IMR-90 (cell line): ENCODE results near the gene PRKACB. TPM values are rescaled to one million over a fixed set of nuclear protein-coding genes. Genes with fewer than 3 reads are reported as not detected.

Experiments
- ATAC-seq: fragments of 200-7000 bp; cut with Tn5 transposase; 2 replicates; pipeline ENCODE4 v1.9.1; 2020; ENCODE audit warnings: low read depth, mild to moderate bottlenecking, moderate library complexity
- BruUV-seq: library from RNA; stranded (reverse); fragments of 400-500 nt; replicated peaks from 2 replicates; lab custom pipeline; 2021; lab: Mats Ljungman, UMichigan
- CTCF ChIA-PET: fragments of 300-600 bp; formaldehyde crosslinking; extraction: SDS; loops from one replicate; lab custom pipeline; 2021; ENCODE audit warnings: antibody characterized with exemption; lab: Yijun Ruan, JAX
- POLR2A ChIA-PET: fragments of 300-600 bp; sonication (Branson Sonifier 250); formaldehyde crosslinking; loops from one replicate; lab custom pipeline; 2022; ENCODE audit warnings: antibody characterized with exemption; ENCODE audit not compliant: unreplicated experiment; lab: Charles Lee
- DNase-seq: peaks from one replicate; pipeline ENCODE4 v3.0.0; 2013
- H2AFZ ChIP-seq: replicated peaks from 2 replicates; pipeline ENCODE3; 2013; ENCODE audit warnings: low read length, mild to moderate bottlenecking; ENCODE audit not compliant: poor library complexity
- H2AK5ac ChIP-seq: 2 replicates; pipeline ENCODE4 v1.6.1; 2013; ENCODE audit warnings: low read depth, low read length, inconsistent platforms
- H2AK9ac ChIP-seq: replicated peaks from 2 replicates; pipeline ENCODE3; 2013; ENCODE audit warnings: mild to moderate bottlenecking, low read depth, low read length, moderate library complexity; ENCODE audit not compliant: poor library complexity
- H2BK120ac ChIP-seq: 2 replicates; pipeline ENCODE4 v1.6.1; 2013; ENCODE audit warnings: low read depth, low read length, inconsistent platforms
- H2BK15ac ChIP-seq: 3 replicates; pipeline ENCODE4 v1.6.1; 2013; ENCODE audit warnings: low read depth, low read length, inconsistent platforms
- H2BK20ac ChIP-seq: 2 replicates; pipeline ENCODE4 v1.6.1; 2013; ENCODE audit warnings: low read depth, mild to moderate bottlenecking, inconsistent platforms, low read length, moderate library complexity
- H2BK5ac ChIP-seq: 2 replicates; pipeline ENCODE4 v1.6.1; 2013; ENCODE audit warnings: mild to moderate bottlenecking, low read depth, low read length, inconsistent platforms; ENCODE audit not compliant: poor library complexity, severe bottlenecking
- H3K14ac ChIP-seq: replicated peaks from 2 replicates; pipeline ENCODE4 v1.6.1; 2013; ENCODE audit warnings: low read depth, low read length, inconsistent platforms
- H3K18ac ChIP-seq: 2 replicates; pipeline ENCODE4 v1.6.1; 2013; ENCODE audit warnings: low read depth, low read length, control low read depth
- H3K23ac ChIP-seq: 2 replicates; pipeline ENCODE4 v1.6.1; 2013; ENCODE audit warnings: low read depth, low read length, inconsistent platforms
- H3K27ac ChIP-seq: 2 replicates; pipeline ENCODE4 v1.5.1; 2013; ENCODE audit warnings: mild to moderate bottlenecking, control low read depth, low read length; ENCODE audit not compliant: insufficient read depth
- H3K27me3 ChIP-seq: 2 replicates; pipeline ENCODE4 v1.6.1; 2013; ENCODE audit warnings: low read length; ENCODE audit not compliant: control insufficient read depth, insufficient read depth
- H3K36me3 ChIP-seq: 2 replicates; pipeline ENCODE4 v1.6.1; 2013; ENCODE audit warnings: low read length, mixed read lengths; ENCODE audit not compliant: control insufficient read depth, insufficient read depth
- H3K4ac ChIP-seq: 2 replicates; pipeline ENCODE4 v1.6.1; 2013; ENCODE audit warnings: low read depth, low read length, inconsistent platforms
- H3K4me1 ChIP-seq: 2 replicates; pipeline ENCODE4 v1.6.1; 2013; ENCODE audit warnings: low read length, mixed read lengths; ENCODE audit not compliant: control insufficient read depth, insufficient read depth
- H3K4me2 ChIP-seq: 2 replicates; pipeline ENCODE4 v1.6.1; 2013; ENCODE audit warnings: low read depth, mild to moderate bottlenecking, control low read depth, low read length, moderate library complexity
- H3K4me3 ChIP-seq: 2 replicates; pipeline ENCODE4 v1.5.1; 2013; ENCODE audit warnings: low read depth, mild to moderate bottlenecking, control low read depth, low read length, moderate library complexity; ENCODE audit not compliant: insufficient read depth
- H3K56ac ChIP-seq: 2 replicates; pipeline ENCODE4 v1.6.1; 2013; ENCODE audit warnings: low read length, inconsistent platforms; ENCODE audit not compliant: insufficient read depth; ENCODE audit errors: extremely low read depth
- H3K79me1 ChIP-seq, 2 experiments: 2 replicates each; pipeline ENCODE4 v1.6.1; 2013; ENCODE audit warnings: low read length in 2 of 2, inconsistent platforms in 1 of 2, low read depth in 1 of 2
- H3K9ac ChIP-seq: 2 replicates; pipeline ENCODE4 v1.6.1; 2013; ENCODE audit warnings: low read depth, low read length, control low read depth
- H3K9me1 ChIP-seq: 2 replicates; pipeline ENCODE4 v1.6.1; 2013; ENCODE audit warnings: low read length, inconsistent platforms; ENCODE audit not compliant: insufficient read depth
- H3K9me3 ChIP-seq: 2 replicates; pipeline ENCODE4 v1.6.1; 2013; ENCODE audit warnings: low read length; ENCODE audit not compliant: control insufficient read depth, insufficient read depth
- H4K20me1 ChIP-seq: 2 replicates; pipeline ENCODE4 v1.6.1; 2013; ENCODE audit warnings: low read length, inconsistent platforms; ENCODE audit not compliant: insufficient read depth
- H4K5ac ChIP-seq: 2 replicates; pipeline ENCODE4 v1.6.1; 2013; ENCODE audit warnings: mild to moderate bottlenecking, low read depth, low read length, control low read depth
- H4K8ac ChIP-seq, 2 experiments: 2 replicates each; pipeline ENCODE4 v1.6.1; 2013; ENCODE audit warnings: low read depth in 2 of 2, low read length in 2 of 2, control low read depth in 1 of 2, inconsistent platforms in 1 of 2
- H4K91ac ChIP-seq: 2 replicates; pipeline ENCODE4 v1.6.1; 2013; ENCODE audit warnings: low read depth, low read length, inconsistent platforms; ENCODE audit not compliant: insufficient read depth
- CHD1 ChIP-seq: IDR thresholded peaks from 2 replicates; pipeline ENCODE4 v1.6.1; 2012; ENCODE audit warnings: low read depth, low read length, improper control_type of control experiment
- CTCF ChIP-seq: conservative IDR thresholded peaks from 2 replicates; pipeline ENCODE4 v1.5.1; 2012; ENCODE audit warnings: mild to moderate bottlenecking, low read depth, low read length, improper control_type of control experiment
- ELK1 ChIP-seq: fragments of 150-350 bp; IDR thresholded peaks from 2 replicates; pipeline ENCODE4 v1.6.1; 2016; ENCODE audit warnings: low read depth, mild to moderate bottlenecking, low read length, moderate library complexity, borderline replicate concordance
- FOS ChIP-seq: fragments of 150-350 bp; IDR thresholded peaks from 2 replicates; pipeline ENCODE4 v1.6.1; 2016; ENCODE audit warnings: low read depth, low read length
- MAFK ChIP-seq: IDR thresholded peaks from 2 replicates; pipeline ENCODE4 v1.6.1; 2012; ENCODE audit warnings: low read depth, low read length, improper control_type of control experiment
- MAZ ChIP-seq: IDR thresholded peaks from 2 replicates; pipeline ENCODE4 v1.6.1; 2012; ENCODE audit warnings: low read depth, mild to moderate bottlenecking, low read length, improper control_type of control experiment, moderate library complexity, borderline replicate concordance
- MXI1 ChIP-seq: IDR thresholded peaks from 2 replicates; pipeline ENCODE4 v1.6.1; 2012; ENCODE audit warnings: low read depth, mild to moderate bottlenecking, low read length, moderate library complexity, borderline replicate concordance
- NFE2L2 ChIP-seq: fragments of 150-350 bp; IDR thresholded peaks from 2 replicates; pipeline ENCODE4 v1.6.1; 2016; ENCODE audit warnings: low read depth, mild to moderate bottlenecking, low read length
- POLR2A ChIP-seq: IDR thresholded peaks from 2 replicates; pipeline ENCODE4 v1.6.1; 2012; ENCODE audit warnings: mild to moderate bottlenecking, low read depth, low read length
- RAD21 ChIP-seq: IDR thresholded peaks from 2 replicates; pipeline ENCODE4 v1.6.1; 2012; ENCODE audit warnings: low read length, improper control_type of control experiment
- RCOR1 ChIP-seq: IDR thresholded peaks from 2 replicates; pipeline ENCODE4 v1.6.1; 2012; ENCODE audit warnings: mild to moderate bottlenecking, low read length, improper control_type of control experiment; ENCODE audit not compliant: insufficient replicate concordance
- RFX5 ChIP-seq: IDR thresholded peaks from 2 replicates; pipeline ENCODE4 v1.8.0; 2012; ENCODE audit warnings: low read depth, mild to moderate bottlenecking, low read length, moderate library complexity
- SMC3 ChIP-seq: fragments of 150-350 bp; IDR thresholded peaks from 2 replicates; pipeline ENCODE4 v1.6.1; 2016; ENCODE audit warnings: low read depth, mild to moderate bottlenecking, antibody characterized with exemption, low read length, moderate library complexity
- WGBS, 2 experiments: methylation state at CpG; one replicate each; pipeline versions ENCODE4 v1.1.5 to v1.1.7; 2013; ENCODE audit warnings: missing lambda C conversion rate in 2 of 2; ENCODE audit not compliant: insufficient read length in 1 of 2; ENCODE audit errors: extremely low coverage in 2 of 2; 5-methylcytosine and 5-hydroxymethylcytosine counted together
- dilution Hi-C: fragments of 300-500 bp; cut with HindIII; formaldehyde crosslinking; loops from one replicate; pipeline ENCODE4 v1.14.3; 2018; ENCODE audit warnings: low sequenced_read_pairs; ENCODE audit not compliant: unreplicated experiment
- in situ Hi-C: fragments of 300-500 bp; cut with MboI; formaldehyde crosslinking; loops from 3 replicates; pipeline ENCODE4 v1.14.3; 2019; ENCODE audit warnings: low sequenced_read_pairs, inconsistent platforms, mixed read lengths
- intact Hi-C: fragments of 100-400 bp; cut with micrococcal nuclease; formaldehyde crosslinking; loops from 2 replicates; pipeline ENCODE4 v1.10.0; 2022
- polyA plus RNA-seq, 3 experiments: library from polyadenylated mRNA; depleted of rRNA; stranded (reverse); fragments of >200 nt; gene quantifications; 2 replicates each; pipeline ENCODE4 v1.2.3, GENCODE V29; 2012; ENCODE audit warnings: low replicate concordance in 1 of 3
- total RNA-seq: library from RNA; depleted of rRNA; stranded (reverse); fragments of >200 nt; gene quantifications from 2 replicates; pipeline ENCODE4 v1.2.3, GENCODE V29; 2012

PRKACB gene
- total and polyA plus RNA-seq, 2 of the 4 experiments (the other 2 are of a cell fraction): 8.2 to 8.3 TPM

- CTCF ChIA-PET: no interaction called here
- TF ChIP-seq RCOR1 (no peak), CTCF (no peak), FOS (no peak), POLR2A (no peak), SMC3 (no peak), MAFK (no peak), RFX5 (no peak), MXI1 (no peak), MAZ (no peak), CHD1 (no peak), ELK1 (no peak), RAD21 (no peak), NFE2L2 (no peak)
- Histone ChIP-seq H3K9ac (no peak overlapping the region), H2BK5ac (no peak overlapping the region), H3K4me2 (no peak overlapping the region), H2BK120ac (no peak overlapping the region), H3K4me1 (no peaks in the 10 kb centered on the region), H2AFZ (no peak overlapping the region), H3K27me3 (no peaks in the 10 kb centered on the region), H3K18ac (no peak overlapping the region), H4K8ac (no peak overlapping the region), H3K4me3 (no peak overlapping the region), H2BK20ac (no peak overlapping the region), H3K14ac (no peak overlapping the region), H3K56ac (no peak overlapping the region), H4K91ac (no peak overlapping the region), H3K9me1 (no peaks in the 10 kb centered on the region), H4K20me1 (no peaks in the 10 kb centered on the region), H2AK5ac (no peak overlapping the region), H3K9me3 (peaks cover 7% of the 10 kb centered on the region), H3K23ac (no peak overlapping the region), H4K5ac (no peak overlapping the region), H3K36me3 (peaks cover 10% of the 10 kb centered on the region; the same call in 1 of the 2 replicates), H3K4ac (no peak overlapping the region), H2AK9ac (no peak overlapping the region), H2BK15ac (no peak overlapping the region), H3K79me1 (no peaks in the 10 kb centered on the region), H3K27ac (no peak overlapping the region)
- dilution Hi-C loops (no loop called here), intact Hi-C loops (no loop called here), in situ Hi-C loops (no loop called here)
- POLR2A ChIA-PET: no interaction called here
- DNase-seq: no peak
- no CpG with 5 or more reads among the region's 1 CpG for WGBS, 2 experiments
- no peak for ATAC-seq
- no TSS peak for BruUV-seq
Measured at GRCh38 chr1:84190455-84190854, 46.4 kb downstream of the PRKACB start.
